NCI-H226 (cell line): Measurements from ENCODE around the gene NEGR1.
"Not testable (repeated sequence)": the region's sequence is repeated elsewhere in the genome, so short reads cannot be mapped to it uniquely, and the experiment has no call there.

Experiments
- DNase-seq: peaks from one replicate; pipeline ENCODE4 v3.0.0-alpha.2; 2015

Gene NEGR1

GRCh38 chr1:72282271-72283021 is at the start of gene NEGR1:
Gene NEGR1, minus strand, starts transcription at chr1:72282539.
- DNase-seq, result peak; percentile 97

GRCh38 chr1:72326494-72326893 is 44.2 kb upstream of the NEGR1 start:
- no peak for DNase-seq

GRCh38 chr1:72324451-72324850 is 42.1 kb upstream of the NEGR1 start:
- no peak for DNase-seq

GRCh38 chr1:72322910-72323309 is 40.6 kb upstream of the NEGR1 start:
- no peak for DNase-seq

GRCh38 chr1:72296501-72296900 is 14.2 kb upstream of the NEGR1 start:
- no peak for DNase-seq

- DNase-seq, result no peak
Measured at GRCh38 chr1:72288886-72289285, 6.5 kb upstream of the NEGR1 start.

- no peak for DNase-seq
Measured at GRCh38 chr1:72286401-72286800, 4.1 kb upstream of the NEGR1 start.

GRCh38 chr1:72285074-72285425 is 2.7 kb upstream of the NEGR1 start:
- no peak for DNase-seq

- DNase-seq, result peak; percentile 87
Measured at GRCh38 chr1:72284348-72285073, 2.2 kb upstream of the NEGR1 start.

GRCh38 chr1:72284084-72284347 is 1.7 kb upstream of the NEGR1 start:
- no peak for DNase-seq

GRCh38 chr1:72283307-72284083 is 1.2 kb upstream of the NEGR1 start:
- peak; percentile 74 for DNase-seq

GRCh38 chr1:72283022-72283306 is 625 bp upstream of the NEGR1 start:
- no peak for DNase-seq

GRCh38 chr1:72281637-72282270 is 585 bp downstream of the NEGR1 start:
- no peak for DNase-seq

- DNase-seq, result no peak
Measured at GRCh38 chr1:72281144-72281543, 1.2 kb downstream of the NEGR1 start.

- no peak for DNase-seq
Measured at GRCh38 chr1:72280711-72281110, 1.6 kb downstream of the NEGR1 start.

- no peak for DNase-seq
Measured at GRCh38 chr1:72280131-72280530, 2.2 kb downstream of the NEGR1 start.

GRCh38 chr1:72278461-72278860 is 3.9 kb downstream of the NEGR1 start:
- no peak for DNase-seq

- no peak for DNase-seq
Measured at GRCh38 chr1:72271555-72272085, 10.7 kb downstream of the NEGR1 start.

- no peak for DNase-seq
Measured at GRCh38 chr1:72262735-72263134, 19.6 kb downstream of the NEGR1 start.

- DNase-seq, result no peak
Measured at GRCh38 chr1:72253132-72253531, 29.2 kb downstream of the NEGR1 start.

GRCh38 chr1:72241397-72241796 is 40.9 kb downstream of the NEGR1 start:
- DNase-seq, result peak; percentile 45

- DNase-seq, result not testable (repeated sequence)
Measured at GRCh38 chr1:72235931-72236330, 46.4 kb downstream of the NEGR1 start.

GRCh38 chr1:72235062-72235461 is 47.3 kb downstream of the NEGR1 start:
- DNase-seq, result no peak

GRCh38 chr1:72230746-72231145 is 51.6 kb downstream of the NEGR1 start:
- DNase-seq, result peak; percentile 35
